ENCODE measurements around the gene VEPH1. TPM values are rescaled to one million over a fixed set of nuclear protein-coding genes. Genes with fewer than 3 reads are reported as not detected.

VEPH1 gene
- total RNA-seq, 1 experiment from 2014 or later: 7.7 TPM

- Histone ChIP-seq H4K5ac (ENCODE audit: insufficient read length, low read depth, low read length) (no peak overlapping the region), H3K79me1 (ENCODE audit: insufficient read depth, low read depth, low read length, poor library complexity, severe bottlenecking) (no peaks in the 10 kb centered on the region), H3K4me2 (ENCODE audit: insufficient read depth, insufficient read length, low read length) (no peak overlapping the region), H2AK5ac (ENCODE audit: insufficient read length, low read length) (no peak overlapping the region), H3K9me3 (ENCODE audit: control insufficient read depth, low read depth, low read length) (no peaks in the 10 kb centered on the region), H3K14ac (ENCODE audit: insufficient read depth, low read length) (no peak overlapping the region), H3K79me2 (ENCODE audit: insufficient read depth, low read length) (no peaks in the 10 kb centered on the region), H2AFZ (ENCODE audit: low read length) (no peak overlapping the region), H4K8ac (replicated peaks; ENCODE audit: insufficient read length, low read depth, low read length) (no peak overlapping the region), H4K20me1 (ENCODE audit: control insufficient read depth, insufficient read depth, insufficient read length) (no peaks in the 10 kb centered on the region), H3K23ac (ENCODE audit: insufficient read length, low read depth, low read length) (no peak overlapping the region), H3K56ac (ENCODE audit: insufficient read length, low read depth, low read length) (no peak overlapping the region), H2BK15ac (ENCODE audit: low read depth, low read length) (no peak overlapping the region), H3K9ac (ENCODE audit: extremely low read depth, insufficient read length, low read length) (no peak overlapping the region), H2BK120ac (ENCODE audit: low read depth, low read length, poor library complexity, severe bottlenecking) (no peak overlapping the region), H3K4ac (ENCODE audit: low read depth, low read length) (no peak overlapping the region), H3K23me2 (ENCODE audit: insufficient read length, low read depth, low read length, poor library complexity, severe bottlenecking) (no peaks in the 10 kb centered on the region), H4K91ac (ENCODE audit: insufficient read length, low read depth, low read length) (no peak overlapping the region), H3K27ac (ENCODE audit: insufficient read length, low read depth, low read length) (no peak overlapping the region), H3K27me3 (ENCODE audit: insufficient read depth, low read length) (no peaks in the 10 kb centered on the region), H2BK5ac (ENCODE audit: insufficient read length, low read length) (no peak overlapping the region), H3K18ac (ENCODE audit: insufficient read length, low read depth, low read length) (no peak overlapping the region), H2BK20ac (ENCODE audit: low read depth, low read length, poor library complexity, severe bottlenecking) (no peak overlapping the region), H2BK12ac (ENCODE audit: insufficient read length, low read depth, low read length) (no peak overlapping the region), H3T11ph (ENCODE audit: low read length) (no peak overlapping the region), H3K4me1 (ENCODE audit: insufficient read depth, low read length) (no peaks in the 10 kb centered on the region)
- H3K4me3 Mint-ChIP-seq: no peak overlapping the region
- DNase-seq: no peak
- H3K36me3 Mint-ChIP-seq (ENCODE audit: insufficient read depth in 1 of 3, low read depth in 3 of 3): no peaks in the 10 kb centered on the region; a peak in 1 of 7 replicates
- no CpG with 5 or more reads among the region's 3 CpGs for WGBS (ENCODE audit: extremely low coverage, insufficient read length, low lambda C conversion rate)
- H3K9me3 Mint-ChIP-seq: no peaks in the 10 kb centered on the region; a peak in 2 of 5 replicates
- no peaks in the 10 kb centered on the region for H3K4me1 Mint-ChIP-seq
- TF ChIP-seq, protein P1, sequence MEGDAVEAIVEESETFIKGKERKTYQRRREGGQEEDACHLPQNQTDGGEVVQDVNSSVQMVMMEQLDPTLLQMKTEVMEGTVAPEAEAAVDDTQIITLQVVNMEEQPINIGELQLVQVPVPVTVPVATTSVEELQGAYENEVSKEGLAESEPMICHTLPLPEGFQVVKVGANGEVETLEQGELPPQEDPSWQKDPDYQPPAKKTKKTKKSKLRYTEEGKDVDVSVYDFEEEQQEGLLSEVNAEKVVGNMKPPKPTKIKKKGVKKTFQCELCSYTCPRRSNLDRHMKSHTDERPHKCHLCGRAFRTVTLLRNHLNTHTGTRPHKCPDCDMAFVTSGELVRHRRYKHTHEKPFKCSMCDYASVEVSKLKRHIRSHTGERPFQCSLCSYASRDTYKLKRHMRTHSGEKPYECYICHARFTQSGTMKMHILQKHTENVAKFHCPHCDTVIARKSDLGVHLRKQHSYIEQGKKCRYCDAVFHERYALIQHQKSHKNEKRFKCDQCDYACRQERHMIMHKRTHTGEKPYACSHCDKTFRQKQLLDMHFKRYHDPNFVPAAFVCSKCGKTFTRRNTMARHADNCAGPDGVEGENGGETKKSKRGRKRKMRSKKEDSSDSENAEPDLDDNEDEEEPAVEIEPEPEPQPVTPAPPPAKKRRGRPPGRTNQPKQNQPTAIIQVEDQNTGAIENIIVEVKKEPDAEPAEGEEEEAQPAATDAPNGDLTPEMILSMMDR (conservative IDR thresholded peaks at IDR 0.05): peak; percentile 40; the same call in 2 of the 3 replicates
- no peaks in the 10 kb centered on the region for H3K27me3 Mint-ChIP-seq (ENCODE audit: low read depth)
- H3K27ac Mint-ChIP-seq: no peak overlapping the region
Measured at GRCh38 chr3:157447026-157447694, 56.1 kb downstream of the VEPH1 start.
